HepG2 (cell line): ENCODE data around the gene MIF4GD. TPM values are rescaled to one million over a fixed set of nuclear protein-coding genes. Genes with fewer than 3 reads are reported as not detected.

Source experiments
- ARID3A ChIP-seq: IDR thresholded peaks from 2 replicates; pipeline ENCODE4 v1.6.1; 2012; ENCODE audit warnings: low read depth, low read length, improper control_type of control experiment
- FOXO1 ChIP-seq: sonication (generic); formaldehyde crosslinking; IDR thresholded peaks from 2 replicates; pipeline ENCODE4 v1.4.0; 2020; ENCODE audit warnings: missing genetic modification reagents
- HDAC2 ChIP-seq: sonication (generic); formaldehyde crosslinking; IDR thresholded peaks from 2 replicates; pipeline ENCODE4 v1.4.0; 2020; ENCODE audit warnings: missing genetic modification reagents
- PHF8 ChIP-seq: sonication (generic); formaldehyde crosslinking; IDR thresholded peaks from 2 replicates; pipeline ENCODE4 v1.5.0; 2020; ENCODE audit warnings: missing genetic modification reagents
- RNF219 ChIP-seq: sonication (generic); formaldehyde crosslinking; IDR thresholded peaks from 2 replicates; pipeline ENCODE4 v1.5.0; 2020; ENCODE audit warnings: mild to moderate bottlenecking, missing genetic modification reagents
- UBTF ChIP-seq: sonication (generic); formaldehyde crosslinking; IDR thresholded peaks from 2 replicates; pipeline ENCODE4 v1.4.0; 2020; ENCODE audit warnings: mild to moderate bottlenecking, missing genetic modification reagents
- USF2 ChIP-seq, 2 experiments: sonication (generic) in 1 of 2; formaldehyde crosslinking in 1 of 2; IDR thresholded peaks; 2 replicates each; pipeline versions ENCODE4 v1.5.1 to v1.6.1; 2011 to 2020; ENCODE audit warnings: borderline replicate concordance in 1 of 2, low read depth in 1 of 2, low read length in 1 of 2, mild to moderate bottlenecking in 1 of 2, missing genetic modification reagents in 1 of 2, moderate library complexity in 1 of 2
- ZBTB10 ChIP-seq: sonication (generic); formaldehyde crosslinking; IDR thresholded peaks from 2 replicates; pipeline ENCODE4 v1.4.0; 2020; ENCODE audit warnings: missing genetic modification reagents, borderline replicate concordance
- ZNF224 ChIP-seq: sonication (generic); formaldehyde crosslinking; IDR thresholded peaks from 2 replicates; pipeline ENCODE4 v1.5.0; 2020; ENCODE audit warnings: mild to moderate bottlenecking, missing genetic modification reagents
- ZNF225 ChIP-seq: sonication (generic); formaldehyde crosslinking; IDR thresholded peaks from 2 replicates; pipeline ENCODE4 v1.4.0; 2020; ENCODE audit warnings: mild to moderate bottlenecking, missing genetic modification reagents
- ZNF263 ChIP-seq: sonication (generic); formaldehyde crosslinking; IDR thresholded peaks from 2 replicates; pipeline ENCODE4 v1.4.0; 2020; ENCODE audit warnings: missing genetic modification reagents
- ZNF343 ChIP-seq: sonication (generic); formaldehyde crosslinking; IDR thresholded peaks from 2 replicates; pipeline ENCODE4 v1.4.0; 2020; ENCODE audit warnings: mild to moderate bottlenecking, missing genetic modification reagents
- ZNF496 ChIP-seq: sonication (generic); formaldehyde crosslinking; IDR thresholded peaks from 2 replicates; pipeline ENCODE4 v1.8.1; 2023; ENCODE audit warnings: mild to moderate bottlenecking, moderate library complexity, missing genetic modification reagents; ENCODE audit not compliant: insufficient replicate concordance
- ZNF570 ChIP-seq: sonication (generic); formaldehyde crosslinking; IDR thresholded peaks from 2 replicates; pipeline ENCODE4 v1.4.0; 2020; ENCODE audit warnings: mild to moderate bottlenecking, missing genetic modification reagents, borderline replicate concordance
- ZNF576 ChIP-seq: sonication (generic); formaldehyde crosslinking; IDR thresholded peaks from 2 replicates; pipeline ENCODE4 v1.4.0; 2020; ENCODE audit warnings: mild to moderate bottlenecking, missing genetic modification reagents
- ZNF577 ChIP-seq: sonication (generic); formaldehyde crosslinking; IDR thresholded peaks from 2 replicates; pipeline ENCODE4 v1.4.0; 2020; ENCODE audit warnings: mild to moderate bottlenecking, low read depth, missing genetic modification reagents, borderline replicate concordance
- polyA plus RNA-seq, 8 experiments: library from polyadenylated mRNA; depleted of rRNA in 3 of 8; stranded (reverse) in 7 of 8; unstranded in 1 of 8; fragments of >200 nt; fragmentation: Illumina TruSeq in 4 of 8; extraction: Trizol in 4 of 8; gene quantifications; 2 replicates each; pipeline versions ENCODE4 v1.2.1 to v1.2.3, GENCODE V29; 2011 to 2016; ENCODE audit warnings: low read depth in 4 of 8, missing spikeins in 1 of 8, mixed read lengths in 1 of 8; ENCODE audit not compliant: insufficient read depth in 1 of 8
- total RNA-seq, 5 experiments: library from RNA; depleted of rRNA; stranded (reverse); fragments of >200 nt; fragmentation: Illumina TruSeq; extraction: Trizol; gene quantifications; 2 replicates each; pipeline ENCODE4 v1.2.3, GENCODE V29; 2016; ENCODE audit warnings: low read depth in 1 of 5

The MIF4GD gene
- total and polyA plus RNA-seq, 2 of the 13 experiments (the other 11 are each of a cell fraction or from before 2014, with no cell fraction given) = 14.0 to 28.0 TPM

GRCh38 chr17:75289115-75289831 is 18.2 kb upstream of the MIF4GD start, which contains the start of gene SLC25A19 (continued):
- TF ChIP-seq PHF8 (CRISPR knock-in tag) = peak; percentile 92
- TF ChIP-seq ZNF343 (CRISPR knock-in tag) = peak; percentile 84
- TF ChIP-seq ZNF576 (CRISPR knock-in tag) = no peak
- TF ChIP-seq FOXO1 (CRISPR knock-in tag) = 0 out of 2 replicates have a peak, but pooled peaks have one; percentile 46
- TF ChIP-seq ZNF570 = no peak
- peak; percentile 72; the same call in 1 of the 2 replicates for TF ChIP-seq ZNF263 (CRISPR knock-in tag)
- peak; percentile 77 for TF ChIP-seq HDAC2 (CRISPR knock-in tag)
- TF ChIP-seq USF2 (IDR thresholded peaks at IDR 0.05; ENCODE audit: low read depth, low read length) = no peak
- no peak for TF ChIP-seq USF2 (CRISPR knock-in tag; IDR thresholded peaks at IDR 0.05; ENCODE audit: borderline replicate concordance)
- TF ChIP-seq UBTF (CRISPR knock-in tag) = peak; percentile 94
- no peak for TF ChIP-seq RNF219 (CRISPR knock-in tag)
- TF ChIP-seq ZBTB10 (CRISPR knock-in tag) = no peak
- TF ChIP-seq ZNF224 (CRISPR knock-in tag) = no peak
- peak; percentile 83 for TF ChIP-seq ZNF225
- TF ChIP-seq ARID3A = peak; percentile 39; the same call in 1 of the 2 replicates
- TF ChIP-seq ZNF577 (CRISPR knock-in tag) = no peak
- TF ChIP-seq ZNF496 (CRISPR knock-in tag) = no peak
